Activated gamma-delta T cell (primary cell): Measurements from ENCODE around the gene ASTL.

Source experiments
- DNase-seq: peaks from one replicate; lab custom pipeline; 2025; lab: John Stamatoyannopoulos, UW

ASTL gene

DNA sequence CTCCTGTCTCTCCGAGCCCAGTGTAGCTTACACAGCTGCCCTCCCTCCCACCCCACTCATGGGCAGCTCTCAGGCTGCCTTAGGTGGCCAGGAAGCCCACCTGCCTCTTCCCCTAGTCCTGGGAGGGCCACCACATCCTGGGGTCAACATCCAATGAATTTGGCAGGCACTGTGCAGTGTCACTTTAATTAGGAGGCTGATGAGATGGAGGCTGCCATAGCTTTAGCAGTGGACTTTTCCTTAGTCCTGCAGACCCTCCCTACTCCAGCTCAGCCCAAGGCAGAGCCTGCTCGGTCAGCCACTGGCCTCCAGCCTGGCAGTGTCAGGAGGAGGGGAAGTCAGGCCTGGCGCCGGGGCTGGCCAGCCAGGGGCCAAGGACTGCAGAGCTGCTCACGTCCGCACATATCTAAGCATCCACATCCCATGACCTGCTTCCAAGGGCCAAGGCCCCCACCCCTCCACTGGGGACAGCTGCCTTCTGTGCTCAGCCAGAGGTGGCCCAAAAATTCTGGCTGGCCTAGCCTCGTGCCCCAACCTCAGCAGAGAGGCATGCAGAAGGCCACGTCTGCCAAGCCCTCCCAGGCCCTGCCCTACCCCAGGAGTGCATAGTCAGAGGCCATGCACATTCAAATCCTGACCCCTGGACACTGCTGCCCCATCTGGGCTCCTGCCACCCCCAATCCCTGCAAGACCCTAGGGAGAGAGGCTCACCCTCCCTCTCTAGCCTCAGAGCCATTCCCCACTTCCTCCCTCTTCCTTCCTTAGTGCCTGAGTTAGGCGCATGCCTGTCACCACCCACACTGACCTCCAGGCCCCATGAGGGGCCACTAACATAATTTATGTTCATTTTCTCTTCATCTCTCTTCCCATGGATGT, 55.0 kb downstream of the ASTL start:
- no peak for DNase-seq

DNA sequence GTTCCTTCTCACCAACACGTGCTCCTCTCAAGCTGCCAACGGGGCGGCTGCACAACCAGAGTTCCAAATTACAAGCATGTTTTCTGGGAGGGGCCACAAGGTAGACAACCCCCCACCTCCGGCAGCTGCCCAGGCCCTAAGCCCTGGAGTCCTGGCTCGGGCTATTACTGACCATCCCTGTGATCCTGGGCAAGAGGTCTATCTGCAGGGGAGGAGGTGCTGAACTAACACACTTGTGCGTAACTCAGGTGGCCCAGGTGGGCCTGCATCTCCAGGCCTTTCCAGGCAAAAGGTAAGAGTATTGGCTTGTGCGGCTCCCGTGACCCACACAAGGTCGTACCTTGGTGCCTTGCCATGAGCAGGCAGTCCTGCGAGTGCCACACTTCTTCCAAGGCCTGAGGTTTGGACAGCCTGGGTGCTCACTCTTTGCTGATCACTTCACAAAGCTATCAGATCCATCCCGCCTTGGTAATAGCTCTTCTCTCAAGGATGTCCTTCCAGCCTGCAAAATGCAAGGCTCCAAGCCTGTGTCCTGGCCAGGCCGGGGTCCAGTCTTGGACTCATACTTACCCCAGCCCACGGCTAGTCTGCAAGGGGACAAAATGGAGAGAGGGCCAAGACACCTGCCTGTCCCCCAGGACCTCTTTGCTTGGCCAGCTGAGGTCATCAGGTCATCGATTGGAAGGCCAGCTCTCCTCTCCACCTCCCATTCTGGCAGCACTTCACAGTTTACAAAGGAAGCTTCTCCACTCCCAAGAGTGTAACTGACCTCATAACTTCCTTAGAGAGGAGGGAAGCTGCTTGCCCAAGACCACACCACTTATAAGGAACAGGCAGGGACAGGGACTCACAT, 55.9 kb downstream of the ASTL start:
- no peak for DNase-seq

DNA sequence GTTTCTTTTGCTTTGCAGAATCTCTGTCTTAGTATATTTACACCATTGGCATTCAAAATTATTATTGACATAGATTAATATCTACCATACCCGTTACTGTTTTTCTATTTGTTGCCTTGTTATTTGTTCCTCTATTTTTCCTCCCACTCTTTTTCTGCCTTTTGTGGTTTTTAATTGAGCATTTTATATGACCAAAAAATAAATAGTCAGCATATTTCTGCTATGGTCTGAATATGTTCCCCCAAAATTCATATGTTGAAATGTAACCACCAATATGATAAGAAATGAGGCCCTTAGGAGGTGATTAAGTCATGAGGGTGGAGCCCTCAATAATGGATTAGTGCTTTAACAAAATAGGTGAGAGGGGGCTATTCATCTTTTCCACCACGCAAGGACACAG, 57.3 kb downstream of the ASTL start:
- no peak for DNase-seq

DNA sequence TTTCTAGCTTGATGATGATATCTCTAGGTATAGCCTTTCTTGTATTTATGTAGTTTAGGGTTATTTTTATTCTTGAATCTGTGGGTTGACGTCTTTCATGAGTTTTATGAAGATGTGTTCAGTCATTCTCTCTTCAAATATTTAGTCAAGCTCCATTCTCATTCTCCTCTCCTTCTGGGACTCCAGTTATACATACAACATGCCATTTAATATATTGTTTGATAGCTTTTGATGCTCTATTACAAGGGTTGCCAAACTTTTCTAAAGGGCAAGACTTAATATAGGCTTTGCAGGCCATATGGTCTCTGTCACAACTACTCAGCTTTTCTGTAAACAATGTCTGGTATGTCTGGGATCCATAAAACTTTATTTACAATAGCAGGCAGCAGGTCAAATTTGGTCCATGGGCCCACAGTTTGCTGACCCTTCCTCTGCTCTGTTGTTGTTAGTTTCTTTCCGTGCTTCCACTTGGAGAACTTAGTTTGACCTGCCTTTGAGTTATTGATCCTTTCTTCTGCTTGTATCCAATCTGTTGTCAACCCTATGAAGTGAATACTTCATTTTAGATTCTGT, 63.0 kb downstream of the ASTL start:
- DNase-seq = no peak

DNA sequence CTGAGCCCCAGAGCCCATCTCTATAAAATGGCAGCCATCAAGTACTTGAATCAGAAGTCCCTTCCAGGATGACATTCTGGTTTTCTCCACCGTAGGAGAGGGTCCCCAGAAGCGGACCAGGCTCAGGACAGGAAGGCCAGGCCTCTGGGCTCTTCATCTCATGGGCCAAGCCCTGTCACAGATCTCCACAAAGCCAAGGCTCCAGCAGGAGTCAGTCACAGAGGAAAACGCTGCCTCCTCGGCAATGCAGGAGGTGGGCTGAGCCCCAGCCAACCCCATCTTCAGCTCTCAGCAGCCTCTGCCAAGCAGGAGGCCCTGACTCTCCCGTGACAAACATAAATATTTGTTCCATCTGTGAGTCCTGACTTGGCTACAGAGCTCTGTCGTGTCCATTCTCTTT, 64.1 kb downstream of the ASTL start:
- DNase-seq = no peak

DNA sequence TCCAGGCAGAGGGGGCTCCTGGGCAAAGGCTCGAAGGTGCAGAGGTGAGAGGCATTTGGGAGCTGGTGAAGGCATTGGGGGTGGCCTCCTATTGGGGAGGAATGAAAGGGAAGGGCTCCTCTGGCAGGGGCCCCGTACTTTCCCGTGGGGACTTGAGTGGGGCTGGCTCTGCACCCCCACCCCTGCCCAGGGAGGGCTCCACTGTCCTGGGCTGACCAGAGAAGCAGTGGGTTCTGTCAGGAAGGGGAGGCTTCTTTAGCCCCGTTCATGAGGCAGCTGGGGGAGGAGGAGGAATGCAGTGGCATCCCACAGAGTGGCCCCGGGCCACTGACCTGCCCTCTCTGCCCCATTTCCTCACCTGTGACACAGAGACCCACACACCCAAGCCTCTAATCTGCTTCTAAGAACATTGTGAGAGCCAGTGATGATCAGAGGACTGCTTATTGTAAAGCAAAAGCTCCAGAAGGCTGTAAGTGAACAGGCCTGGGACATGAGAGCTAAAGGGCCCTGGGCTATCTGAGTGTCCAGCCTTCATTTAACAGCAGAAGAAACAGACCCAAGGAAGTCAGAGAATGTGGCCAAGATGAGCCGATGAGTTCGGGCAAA, 65.0 kb downstream of the ASTL start:
- DNase-seq = no peak
